Fibroblast of mammary gland (primary cell): ENCODE data around the gene SLFN11.
"Not testable (repeated sequence)": the region's sequence is repeated elsewhere in the genome, so short reads cannot be mapped to it uniquely, and the experiment has no call there.

ENCODE experiments used
- DNase-seq: peaks from one replicate; pipeline ENCODE4 v3.0.0-alpha.2; 2010; ENCODE audit warnings: low read depth
- H3K4me3 ChIP-seq: 2 replicates; pipeline ENCODE4 v1.5.1; 2011; ENCODE audit warnings: low read depth, mild to moderate bottlenecking, low read length, moderate library complexity; ENCODE audit not compliant: control insufficient read depth
- CTCF ChIP-seq: conservative IDR thresholded peaks from 2 replicates; pipeline ENCODE4 v1.5.1; 2011; ENCODE audit warnings: low read depth, low read length, inconsistent platforms; ENCODE audit not compliant: control insufficient read depth, insufficient read depth

The SLFN11 gene

GRCh38 chr17:35373534-35373983 lies at the start of gene SLFN11:
TSS of gene SLFN11 (minus strand) at chr17:35373621. CDS start at chr17:35363807, 9,814 bp downstream.
- peak within 1 kb of the TSS; percentile 82 for H3K4me3 ChIP-seq
- peak; percentile 97 for DNase-seq
- TF ChIP-seq CTCF: no peak

- H3K4me3 ChIP-seq, DNase-seq: not testable (repeated sequence)
Observed at GRCh38 chr17:35421069-35421468, 47.6 kb upstream of the SLFN11 start.

GRCh38 chr17:35416659-35417058 lies 43.2 kb upstream of the SLFN11 start:
- H3K4me3 ChIP-seq: no peak overlapping the region
- TF ChIP-seq CTCF: no peak
- no peak for DNase-seq

- not testable (repeated sequence) for H3K4me3 ChIP-seq, DNase-seq
Observed at GRCh38 chr17:35414707-35415106, 41.3 kb upstream of the SLFN11 start.

- no peak for DNase-seq
- no peak overlapping the region for H3K4me3 ChIP-seq
- TF ChIP-seq CTCF: no peak
Observed at GRCh38 chr17:35414247-35414646, 40.8 kb upstream of the SLFN11 start.

GRCh38 chr17:35407531-35407930 lies 34.1 kb upstream of the SLFN11 start:
- no peak for TF ChIP-seq CTCF
- no peak overlapping the region for H3K4me3 ChIP-seq
- DNase-seq: no peak

GRCh38 chr17:35406568-35406967 lies 33.1 kb upstream of the SLFN11 start:
- no peak overlapping the region for H3K4me3 ChIP-seq
- no peak for DNase-seq
- no peak for TF ChIP-seq CTCF

GRCh38 chr17:35404360-35404759 lies 30.9 kb upstream of the SLFN11 start:
- H3K4me3 ChIP-seq: no peak overlapping the region
- peak; percentile 14 for DNase-seq
- no peak for TF ChIP-seq CTCF

- DNase-seq, H3K4me3 ChIP-seq: not testable (repeated sequence)
Observed at GRCh38 chr17:35393783-35394182, 20.4 kb upstream of the SLFN11 start.
